Hematopoietic multipotent progenitor cell treated with erythropoietin and hydrocortisone succinate and interleukin-3 and kit ligand, for 6 days (in vitro differentiated cells): ENCODE measurements around the gene GPR39.

Experiments used
- DNase-seq: peaks from one replicate; pipeline ENCODE4 v3.0.0-alpha.2; 2015

Gene GPR39

DNA sequence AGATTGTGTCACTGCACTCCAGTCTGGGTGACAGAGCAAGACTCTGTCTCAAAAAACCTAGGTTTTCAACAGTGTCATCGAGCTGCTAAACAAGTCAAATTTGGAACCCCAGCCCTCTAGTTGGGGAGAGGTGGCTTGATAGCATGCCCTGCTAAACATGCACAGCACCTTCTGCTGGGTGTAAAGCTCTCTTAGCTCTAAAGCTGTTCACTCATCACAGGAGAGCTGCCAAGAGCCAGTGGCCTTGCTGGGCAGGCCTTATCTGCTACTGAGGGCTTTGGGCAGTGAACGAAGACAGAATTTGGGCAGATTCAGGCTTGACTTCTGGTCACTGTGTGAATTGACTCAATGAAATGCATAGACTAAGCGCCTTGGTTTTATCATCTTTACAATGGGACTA, 152.1 kb downstream of the GPR39 start:
- DNase-seq = no peak

DNA sequence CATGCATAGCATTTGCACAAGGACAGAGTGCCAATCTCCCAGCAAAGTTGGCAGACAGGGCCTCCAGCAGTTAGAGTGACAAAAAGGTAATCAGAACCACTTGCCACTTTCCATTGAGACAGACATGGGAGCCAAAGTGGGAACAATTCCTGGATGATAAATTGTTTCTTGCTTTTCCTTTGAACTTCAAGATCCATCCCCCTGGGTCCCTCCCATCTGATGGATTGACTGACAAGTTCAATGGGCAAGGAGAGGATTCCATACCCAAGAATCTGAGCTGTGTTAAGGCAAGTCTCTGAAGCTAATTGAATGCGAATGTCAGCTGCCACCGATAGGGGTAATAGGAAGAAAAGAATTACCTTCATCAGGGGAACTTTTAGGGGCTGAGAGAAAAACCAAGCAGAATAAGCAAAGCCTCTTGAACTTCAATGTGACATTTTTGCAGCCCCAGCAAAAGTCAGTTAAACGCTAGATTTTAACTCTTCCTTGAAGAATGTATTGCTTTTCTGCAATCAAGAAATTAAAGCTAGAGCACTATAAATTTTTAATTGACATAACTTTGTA, 156.9 kb downstream of the GPR39 start:
- DNase-seq = no peak

DNA sequence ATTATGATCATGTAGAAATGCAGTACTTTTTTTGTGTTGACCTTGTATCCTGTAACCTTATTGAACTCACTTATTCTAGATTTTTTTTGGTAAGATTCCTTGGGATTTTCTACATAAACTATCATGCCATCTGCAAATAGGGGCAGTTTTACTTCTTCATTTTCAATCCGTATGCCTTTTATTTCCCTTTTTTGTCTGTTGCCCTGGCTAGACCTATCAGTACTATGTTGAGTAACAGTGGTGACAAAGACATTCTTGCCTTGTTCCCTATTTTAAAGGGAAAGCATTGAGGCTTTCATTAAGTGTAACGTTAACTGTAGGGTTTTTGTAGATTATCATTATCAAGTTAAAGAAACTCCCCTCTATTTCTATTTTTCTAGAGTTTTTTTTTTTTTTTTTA, 161.1 kb downstream of the GPR39 start:
- peak; percentile 63 for DNase-seq

DNA sequence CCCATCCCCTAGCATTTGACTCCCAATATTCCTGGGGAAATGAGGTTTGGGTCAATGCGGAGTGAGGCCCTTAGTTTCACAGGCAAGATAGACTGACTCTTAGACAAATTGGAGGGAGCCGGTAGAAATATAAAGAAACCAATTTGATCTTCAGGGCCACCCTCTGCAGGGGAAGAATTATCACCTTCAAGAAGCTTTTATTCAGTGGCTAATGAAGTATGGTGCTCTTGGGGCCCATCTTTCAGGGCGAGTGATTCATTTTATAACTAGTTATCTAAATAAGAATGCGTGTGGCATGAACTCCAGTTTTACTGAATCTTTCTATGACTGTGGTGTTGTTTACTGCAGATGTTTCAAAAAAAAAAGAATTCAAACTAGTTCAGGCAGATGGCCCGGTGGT, 165.0 kb downstream of the GPR39 start:
- DNase-seq = no peak

DNA sequence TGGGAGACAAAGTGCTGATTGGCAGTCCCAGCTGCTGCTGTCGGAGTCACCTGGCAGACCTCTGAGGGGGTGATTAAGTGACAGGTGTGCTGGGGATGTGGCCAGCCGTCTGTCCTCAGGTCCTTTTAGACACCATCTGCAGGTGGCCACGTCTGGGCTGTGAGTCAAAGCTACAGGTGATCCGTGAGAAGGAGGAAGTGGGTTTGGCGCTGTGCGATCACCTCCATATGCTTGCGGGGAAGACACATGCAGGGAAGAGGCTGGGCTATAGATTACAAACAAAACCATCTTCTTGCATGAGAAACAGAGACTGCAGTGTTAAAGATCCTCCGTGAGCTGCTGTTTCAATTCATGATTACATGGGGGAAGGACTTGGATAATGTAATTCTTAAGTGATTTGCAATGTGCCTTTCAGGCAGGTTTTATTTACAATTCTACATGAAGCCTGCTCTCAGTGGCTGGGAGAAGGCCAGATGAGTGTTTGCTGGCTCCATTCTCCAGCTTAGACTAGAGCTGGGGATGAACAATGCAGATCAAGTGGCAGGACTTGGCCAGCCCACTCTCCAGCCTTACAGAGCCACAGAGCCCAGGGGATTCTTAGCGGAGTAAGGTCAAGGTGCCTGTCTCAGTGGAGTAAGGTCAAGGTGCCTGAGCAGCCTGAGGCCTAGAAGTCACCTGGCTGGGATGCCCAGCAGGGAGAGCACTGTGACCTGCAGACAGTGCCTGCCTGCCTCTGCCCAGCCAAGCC, 165.6 kb downstream of the GPR39 start:
- DNase-seq = no peak

DNA sequence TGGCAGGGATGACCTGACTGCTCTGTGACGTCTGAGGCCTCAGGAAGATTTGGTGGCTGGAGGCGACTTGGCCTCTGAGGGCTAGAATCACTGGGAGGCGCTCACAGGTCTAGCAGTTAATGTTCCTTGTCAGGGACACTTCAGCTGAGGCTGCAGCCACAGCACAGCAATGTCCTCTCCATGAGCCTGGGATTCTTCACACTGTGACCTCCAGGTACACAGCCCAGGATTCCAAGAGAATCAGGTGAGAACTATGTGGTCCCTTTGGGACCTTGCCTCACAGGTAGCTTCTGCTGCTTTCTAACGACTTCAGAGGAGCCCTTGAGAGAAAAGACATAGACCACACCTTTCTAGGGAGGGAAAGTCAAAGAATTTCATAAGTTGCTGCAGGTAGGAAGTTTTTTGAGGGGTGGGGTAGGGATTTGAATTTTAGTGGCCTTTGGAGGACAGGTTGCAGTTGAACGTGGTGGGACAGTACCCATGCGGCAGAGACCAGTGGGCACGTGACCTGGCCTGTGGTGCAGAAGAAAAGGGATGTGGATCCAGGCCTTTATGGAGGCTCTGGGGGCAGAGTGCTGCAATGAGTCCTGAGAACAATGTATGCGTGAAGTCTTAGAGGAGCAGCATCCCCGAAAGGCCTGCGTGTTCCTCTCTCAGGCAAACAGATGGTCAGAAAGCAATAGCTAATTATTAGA, 167.2 kb downstream of the GPR39 start:
- no peak for DNase-seq

DNA sequence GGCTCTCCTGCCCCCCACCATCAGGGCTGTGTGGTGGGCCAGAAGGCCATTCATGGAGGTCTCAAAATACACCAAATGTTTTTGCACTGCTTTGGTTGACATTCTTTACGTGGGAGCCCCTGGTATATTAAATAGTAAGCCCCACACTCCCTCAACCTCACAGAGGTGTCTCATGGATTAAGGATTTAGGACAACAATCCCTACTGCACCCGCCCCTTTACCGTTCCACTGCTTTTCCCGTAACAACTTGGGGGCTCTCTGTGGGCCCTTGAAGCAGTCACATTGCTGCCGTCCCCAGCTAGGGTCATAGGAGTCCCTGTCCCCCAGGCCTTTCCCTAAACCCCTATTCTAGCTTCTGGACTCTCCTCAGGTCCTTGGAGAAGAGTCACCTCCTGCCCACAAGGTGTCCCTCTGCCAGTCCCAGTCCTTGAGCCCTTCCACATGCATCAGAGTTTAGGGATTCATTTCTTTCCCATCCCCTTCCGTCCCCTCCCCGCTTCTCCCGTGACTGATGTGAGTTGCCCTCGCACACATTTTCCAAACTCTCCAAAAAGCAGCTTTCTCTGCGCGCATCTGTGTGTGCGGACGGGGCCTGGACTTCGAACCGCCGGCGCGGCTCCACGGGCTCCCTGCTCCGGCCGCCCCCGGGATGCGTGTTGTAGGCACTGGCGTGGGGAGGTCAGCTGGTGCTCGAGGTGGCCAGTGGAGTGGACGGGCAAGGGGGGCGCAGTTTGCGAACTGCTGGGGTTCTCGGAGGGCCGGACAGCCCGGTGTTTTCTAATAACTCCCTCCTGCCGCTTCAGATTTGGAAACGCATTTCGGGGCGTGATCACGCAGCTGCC, 168.6 kb downstream of the GPR39 start:
- DNase-seq = no peak

DNA sequence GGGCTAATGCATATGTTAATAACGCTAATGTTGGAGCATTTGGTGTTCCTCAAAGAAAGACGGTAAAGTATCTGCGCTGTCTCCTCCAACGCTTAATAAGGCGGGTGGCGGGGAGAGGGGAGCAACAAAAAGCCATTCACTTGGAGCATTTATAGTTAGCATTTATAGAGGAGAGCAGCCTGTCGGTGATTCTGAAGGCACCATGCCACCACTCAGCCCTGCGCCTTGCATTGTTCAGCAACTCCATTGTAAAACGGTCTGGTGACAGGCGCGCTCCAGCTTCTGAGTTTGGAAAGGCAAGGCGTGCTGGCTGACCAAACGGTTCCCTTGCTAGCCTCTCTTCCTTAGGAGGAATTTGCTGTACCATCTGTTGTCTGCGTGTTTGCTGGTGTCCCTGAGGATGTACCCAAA, 169.5 kb downstream of the GPR39 start:
- no peak for DNase-seq

DNA sequence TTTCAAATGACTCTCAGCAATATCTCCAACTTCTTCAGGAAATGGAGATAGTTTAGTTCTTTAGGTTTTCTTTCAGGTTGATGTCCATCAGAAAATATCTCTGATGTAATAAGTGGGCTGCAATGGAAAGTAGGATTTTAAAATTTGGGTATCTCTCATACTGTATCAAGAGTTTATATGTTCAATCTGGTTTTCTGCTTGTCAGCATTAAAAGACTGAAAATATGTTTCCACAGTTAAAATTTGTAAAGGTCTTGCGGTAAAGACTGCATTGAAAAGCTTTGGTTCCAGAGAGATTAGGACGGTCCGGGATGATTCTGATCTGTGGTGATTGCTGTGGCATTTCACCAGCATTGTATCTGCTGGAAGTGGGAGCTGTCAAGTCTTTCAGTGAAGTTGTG, 170.2 kb downstream of the GPR39 start:
- DNase-seq = no peak

DNA sequence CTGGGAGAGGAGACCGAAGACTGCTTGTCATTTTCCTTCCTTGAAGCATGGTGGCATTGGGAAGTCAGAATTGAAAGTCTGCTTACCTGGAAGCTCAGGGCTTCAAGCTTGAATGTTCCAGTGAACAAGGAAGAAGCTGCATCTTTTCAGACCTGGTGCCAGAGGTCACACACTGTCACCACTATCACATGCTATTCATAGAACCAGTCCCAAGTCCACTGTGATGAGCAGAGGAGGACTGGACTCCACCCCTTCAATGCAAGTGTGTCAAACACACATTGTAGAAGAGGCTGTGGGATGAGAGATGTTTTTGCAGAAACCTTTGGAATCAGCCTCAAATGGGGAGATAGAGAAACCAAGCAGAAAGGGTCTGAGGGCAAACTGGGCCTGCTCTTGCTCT, 172.0 kb downstream of the GPR39 start:
- DNase-seq = no peak

DNA sequence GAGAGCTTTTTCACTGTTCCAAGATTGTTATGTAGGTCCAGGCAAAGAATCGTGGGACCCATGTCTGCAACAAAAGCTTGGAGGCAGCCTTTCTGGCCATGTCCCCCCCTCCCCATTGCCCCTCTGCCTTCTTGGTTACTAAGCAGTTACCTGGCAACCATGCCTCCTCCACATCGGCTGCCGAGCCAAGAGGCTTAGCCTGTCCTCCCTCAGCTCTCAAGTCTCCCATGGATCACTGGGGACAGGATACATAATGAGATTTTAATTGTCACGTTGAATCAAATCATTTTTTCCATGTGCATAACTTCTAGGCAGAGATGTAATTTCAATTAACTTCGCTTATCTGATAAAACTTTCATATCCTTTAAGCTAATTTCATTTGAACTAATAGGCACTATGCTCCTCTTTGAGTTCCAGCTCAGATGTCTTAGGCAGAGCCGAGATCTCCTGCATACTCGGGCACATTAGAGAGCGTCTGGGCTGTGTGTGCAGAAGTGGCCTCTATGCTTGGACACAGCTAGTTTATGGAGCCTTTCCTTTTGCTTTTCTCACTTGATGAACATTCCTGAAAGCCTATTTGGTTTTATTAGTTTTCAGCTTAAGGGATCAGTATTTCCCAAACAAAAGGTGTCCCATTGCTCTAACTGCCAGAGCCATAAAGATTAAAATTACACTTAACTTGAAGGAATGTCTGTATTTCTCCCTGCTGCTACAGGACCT, 172.7 kb downstream of the GPR39 start:
- no peak for DNase-seq

DNA sequence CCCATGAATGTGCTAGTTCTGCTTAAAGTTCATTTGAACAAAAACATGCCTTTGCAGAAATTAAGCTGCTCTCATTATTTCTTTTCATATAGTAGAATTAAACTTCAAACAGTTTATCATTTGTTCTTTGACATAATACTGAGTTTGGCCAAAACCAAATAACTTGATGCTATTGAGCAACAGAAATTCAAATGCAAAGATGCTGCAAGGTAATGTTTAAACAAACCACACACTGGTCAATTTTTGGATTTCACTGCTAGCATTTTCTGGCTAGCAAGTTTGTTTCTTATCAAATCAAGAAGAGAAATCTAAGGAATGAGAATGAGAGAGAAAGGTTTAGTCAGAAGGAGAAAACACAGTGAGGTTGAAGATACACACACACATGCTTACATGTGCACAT, 173.4 kb downstream of the GPR39 start:
- DNase-seq = no peak

DNA sequence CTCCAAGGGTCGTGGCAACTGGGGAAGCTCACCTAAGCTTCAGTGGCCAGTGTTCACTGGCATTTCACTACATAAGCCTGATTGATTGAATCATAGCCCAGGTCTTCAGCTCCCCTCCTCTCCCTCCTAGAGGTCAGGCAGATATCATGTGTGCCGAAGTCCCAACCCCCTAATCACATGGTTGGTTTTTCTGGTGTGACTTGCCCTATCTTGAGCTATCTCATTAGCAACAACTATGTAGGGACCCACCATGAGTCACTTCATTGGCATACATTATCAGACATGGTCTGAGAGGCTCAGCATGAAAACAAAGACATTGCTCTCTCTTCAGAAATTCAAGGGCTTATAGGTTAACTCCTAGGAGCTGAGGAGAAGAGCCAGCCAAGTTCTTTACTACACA, 176.6 kb downstream of the GPR39 start:
- no peak for DNase-seq

DNA sequence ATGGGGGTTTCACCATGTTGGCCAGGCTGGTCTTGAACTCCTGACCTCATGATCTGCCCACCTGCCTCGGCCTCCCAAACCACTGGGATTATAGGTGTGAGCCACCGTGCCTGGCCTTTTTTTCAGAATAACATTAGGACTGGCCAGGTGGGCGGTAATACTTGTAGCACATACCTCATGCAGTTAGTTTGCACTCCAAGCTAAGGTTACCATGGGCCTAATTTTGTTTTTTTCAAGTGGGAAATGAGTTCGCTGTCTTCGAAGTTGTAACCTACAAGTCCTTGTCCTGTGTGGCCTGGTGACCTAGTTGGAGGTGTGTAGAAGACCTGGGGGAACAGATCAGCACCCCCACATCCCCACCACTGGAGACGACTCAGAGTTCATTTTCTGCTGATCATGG, 178.6 kb downstream of the GPR39 start:
- DNase-seq = no peak

DNA sequence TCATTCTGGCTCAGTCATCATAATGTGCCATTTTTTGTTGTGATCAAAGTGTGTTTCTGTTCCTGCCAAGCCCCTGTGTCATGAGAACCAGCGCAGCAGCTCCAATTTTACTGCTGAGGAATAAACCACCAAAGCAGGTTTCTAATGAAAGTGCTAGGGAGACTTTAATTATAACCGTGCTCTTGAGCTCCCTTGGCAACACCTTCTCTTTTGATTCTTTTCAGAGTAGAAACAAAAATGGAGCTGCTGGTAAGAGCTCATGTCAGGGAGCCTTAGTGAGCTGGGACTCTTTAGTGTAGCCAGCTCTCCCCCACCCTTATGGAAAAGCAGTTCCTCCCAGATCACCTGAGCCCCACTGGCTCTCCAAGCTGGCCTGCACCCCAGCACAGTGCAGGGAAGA, 179.1 kb downstream of the GPR39 start:
- no peak for DNase-seq

DNA sequence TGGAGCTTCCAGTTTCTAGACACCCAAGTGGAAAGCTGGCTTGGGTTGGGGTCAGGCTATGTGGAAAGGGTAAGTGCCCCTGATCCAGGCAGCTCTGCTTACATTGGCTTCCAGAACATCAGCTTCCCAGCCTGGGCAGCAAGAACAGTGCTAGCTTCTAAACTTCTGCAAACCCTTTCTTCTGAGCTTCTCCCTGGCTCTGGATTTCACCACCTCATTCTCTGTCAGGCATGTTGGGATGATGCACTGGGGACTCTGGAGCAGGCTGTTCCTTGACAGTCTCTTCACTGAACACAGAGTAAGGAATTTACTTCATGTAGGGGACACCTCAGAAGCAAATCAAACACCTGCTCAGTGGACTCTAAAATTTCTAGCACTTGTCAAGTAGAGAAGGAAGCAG, 180.6 kb downstream of the GPR39 start:
- DNase-seq = no peak

DNA sequence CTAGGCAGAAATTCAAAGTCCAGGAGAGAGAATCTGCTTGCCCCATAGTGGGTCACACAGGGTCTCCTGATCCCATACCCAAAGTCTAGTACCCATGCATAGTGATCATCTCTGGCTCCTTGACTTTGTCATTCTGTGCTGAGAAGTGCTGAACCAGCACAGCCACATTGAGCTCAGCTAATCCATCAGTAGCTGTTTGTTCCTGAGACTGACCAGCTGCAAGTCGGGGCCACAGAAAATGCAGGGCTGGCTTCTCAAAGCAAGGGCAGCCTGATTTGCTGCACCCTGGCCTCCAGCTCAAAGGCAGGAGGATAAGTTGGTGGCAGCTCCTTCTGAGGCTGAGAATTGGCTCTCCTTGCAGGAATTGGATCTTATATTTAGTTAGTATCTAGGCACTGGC, 181.2 kb downstream of the GPR39 start:
- DNase-seq = no peak

DNA sequence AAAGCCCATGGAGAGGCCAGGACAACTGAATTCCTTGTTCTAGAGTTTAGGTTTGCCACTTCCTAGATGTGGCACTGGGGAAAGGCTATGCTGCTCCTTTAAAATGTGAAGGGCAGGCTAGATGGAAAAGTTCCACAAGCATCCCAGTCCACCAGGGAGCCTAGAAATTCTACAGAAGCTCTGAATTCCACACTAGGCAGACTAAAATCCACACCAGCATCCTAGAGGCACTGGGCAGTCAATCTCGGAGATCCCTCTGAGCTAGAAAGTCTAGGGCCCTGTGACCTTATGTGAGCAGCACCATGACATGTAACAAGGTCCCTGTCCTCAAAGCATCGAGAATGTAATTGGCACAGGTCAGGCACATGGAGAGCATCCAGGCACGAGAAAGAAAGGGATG, 181.9 kb downstream of the GPR39 start:
- DNase-seq = no peak

DNA sequence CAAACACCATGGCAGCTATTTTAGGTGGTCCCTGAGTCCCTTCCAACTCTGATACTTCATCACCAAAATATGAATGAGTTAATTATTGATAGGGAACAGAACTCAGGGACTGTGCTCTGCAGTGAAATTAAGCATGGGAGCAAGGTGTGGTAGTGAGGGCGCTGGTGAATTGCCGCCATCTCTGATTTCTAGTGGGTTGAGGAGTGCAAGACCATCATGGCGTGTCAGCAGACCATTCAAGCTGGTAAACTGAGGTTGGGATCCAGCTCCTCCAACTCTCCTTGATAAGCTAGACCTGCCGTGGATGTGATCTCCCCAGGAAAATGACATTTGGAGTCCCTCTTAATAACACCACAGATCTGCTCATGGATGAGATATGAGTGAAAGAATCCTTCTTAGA, 183.0 kb downstream of the GPR39 start:
- DNase-seq = no peak

DNA sequence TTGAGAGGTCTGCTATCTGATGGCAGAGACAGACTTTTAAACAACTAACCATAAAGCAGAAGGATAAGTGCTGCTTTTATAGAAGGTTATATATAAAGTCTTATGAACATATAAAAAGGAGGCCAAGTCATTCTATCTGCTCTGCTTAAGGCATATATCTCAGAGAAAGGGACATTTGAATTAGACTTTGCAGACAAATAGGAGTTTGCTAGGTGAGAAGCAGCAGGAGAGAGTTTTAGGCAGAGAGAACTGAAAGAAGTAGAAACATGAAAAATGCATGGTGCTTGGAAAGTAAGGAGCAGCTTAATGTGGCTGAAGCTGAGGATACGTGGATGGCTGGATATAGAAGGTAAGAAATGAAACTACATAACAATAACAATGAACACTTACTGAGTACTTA, 188.0 kb downstream of the GPR39 start:
- DNase-seq = no peak

DNA sequence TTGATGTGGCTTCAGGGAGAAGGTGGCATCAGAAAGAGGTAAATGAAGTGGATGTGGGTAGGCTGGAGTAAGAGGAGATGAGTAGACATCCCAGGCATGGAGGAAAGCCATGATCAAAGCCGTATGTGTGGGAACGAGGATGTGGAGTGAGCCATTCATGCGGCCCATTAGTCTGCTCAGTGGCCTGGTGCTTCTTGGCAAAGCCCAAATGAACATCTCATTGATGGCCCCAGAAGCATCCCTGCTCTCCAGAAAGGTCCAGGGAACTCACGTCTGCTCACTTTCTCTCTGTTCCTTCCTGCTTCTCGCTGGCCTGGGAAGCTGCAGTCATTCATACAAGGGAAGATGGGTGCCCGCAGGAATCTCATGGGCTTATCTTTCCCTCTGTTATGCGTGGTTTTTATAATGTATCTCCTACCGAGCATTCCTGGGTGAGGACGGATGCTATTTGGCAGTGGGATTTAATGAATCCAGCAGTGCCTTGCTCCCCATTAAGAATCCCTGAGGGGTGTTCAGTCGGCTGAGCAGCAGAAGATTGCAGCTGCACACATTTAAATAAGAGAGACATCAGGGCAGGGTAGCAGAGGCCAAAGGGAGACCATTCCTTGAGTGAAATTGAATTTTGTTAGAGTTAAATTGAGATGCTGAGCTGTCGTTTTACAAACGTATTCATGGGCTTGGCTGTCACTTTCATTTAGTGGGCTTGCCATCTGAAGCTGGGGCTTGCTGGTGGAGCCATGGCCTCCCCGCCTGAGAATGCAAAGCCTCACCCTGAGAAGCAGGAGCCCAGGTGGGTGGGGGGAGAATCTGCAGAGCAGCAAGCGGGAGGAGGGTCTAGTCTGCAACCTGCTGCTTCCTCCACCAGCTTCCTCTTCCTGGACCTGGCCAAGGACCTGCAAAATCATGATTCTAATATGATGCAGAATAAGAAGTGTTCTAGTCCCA, 188.9 kb downstream of the GPR39 start:
- DNase-seq = no peak

DNA sequence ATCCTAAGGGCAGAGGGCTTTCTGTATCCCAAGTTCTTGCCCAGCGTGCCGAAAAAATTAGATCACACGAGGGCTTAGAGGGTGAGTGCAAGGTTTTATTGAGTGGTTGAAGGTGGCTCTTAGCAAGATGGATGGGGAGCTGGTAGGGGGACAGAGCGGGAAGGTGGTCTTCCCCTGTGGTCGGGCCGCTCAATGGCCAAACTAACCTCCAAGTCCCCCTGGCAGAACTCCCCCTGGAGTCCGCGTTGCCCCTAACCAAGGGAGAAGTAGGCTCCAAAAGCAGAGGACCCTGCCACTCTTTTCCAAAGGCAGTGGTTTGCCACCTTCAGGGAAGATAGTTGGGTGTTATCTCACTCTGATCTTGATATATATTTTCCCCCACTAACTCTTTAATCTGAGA, 190.0 kb downstream of the GPR39 start:
- no peak for DNase-seq
